Astrocyte (in vitro differentiated cells and primary cell): Measurements from ENCODE around the gene RASL10A. TPM values are rescaled to one million over a fixed set of nuclear protein-coding genes. Genes with fewer than 3 reads are reported as not detected.

ENCODE experiments used
- DNase-seq: peaks from one replicate; pipeline ENCODE4 v3.0.0-alpha.2; 2010; ENCODE audit warnings: low read depth
- FAIRE-seq: peaks from 2 replicates; lab custom pipeline; 2011; peaks lifted over from hg19 to GRCh38; lab: Jason Lieb, UNC
- H2AFZ ChIP-seq: 2 replicates; pipeline ENCODE4 v1.6.0; 2012; ENCODE audit warnings: low read depth, low read length, inconsistent platforms
- H3K27ac ChIP-seq: 2 replicates; pipeline ENCODE4 v1.5.1; 2011; ENCODE audit warnings: low read depth, low read length, inconsistent platforms
- H3K27me3 ChIP-seq: 2 replicates; pipeline ENCODE4 v1.6.0; 2011; ENCODE audit warnings: low read length, inconsistent platforms; ENCODE audit not compliant: insufficient read depth
- H3K36me3 ChIP-seq: 2 replicates; pipeline ENCODE4 v1.5.1; 2011; ENCODE audit warnings: low read length, inconsistent platforms; ENCODE audit not compliant: insufficient read depth
- H3K4me1 ChIP-seq: 2 replicates; pipeline ENCODE4 v1.5.1; 2011; ENCODE audit warnings: low read length, inconsistent platforms; ENCODE audit not compliant: insufficient read depth
- H3K4me2 ChIP-seq: 2 replicates; pipeline ENCODE4 v1.6.0; 2012; ENCODE audit warnings: low read length, inconsistent platforms
- H3K4me3 ChIP-seq: 2 replicates; pipeline ENCODE4 v1.5.1; 2011; ENCODE audit warnings: low read depth, mild to moderate bottlenecking, low read length, inconsistent platforms; ENCODE audit not compliant: insufficient read depth
- H3K79me2 ChIP-seq: 2 replicates; pipeline ENCODE4 v1.6.0; 2012; ENCODE audit warnings: mild to moderate bottlenecking, low read length, inconsistent platforms; ENCODE audit not compliant: insufficient read depth
- H3K9ac ChIP-seq: 2 replicates; pipeline ENCODE4 v1.6.0; 2012; ENCODE audit warnings: mild to moderate bottlenecking, low read length, inconsistent platforms
- H3K9me3 ChIP-seq: 2 replicates; pipeline ENCODE4 v1.5.1; 2012; ENCODE audit warnings: low read depth, mild to moderate bottlenecking, low read length, inconsistent platforms; ENCODE audit not compliant: insufficient read depth
- H4K20me1 ChIP-seq: 2 replicates; pipeline ENCODE4 v1.6.0; 2012; ENCODE audit warnings: low read length, inconsistent platforms; ENCODE audit not compliant: insufficient read depth
- H3K27ac Mint-ChIP-seq: one replicate; pipeline ENCODE4 v1.8.0; 2021; ENCODE audit warnings: mild to moderate bottlenecking, mixed read lengths; ENCODE audit not compliant: unreplicated experiment
- H3K27me3 Mint-ChIP-seq: one replicate; pipeline ENCODE4 v1.8.0; 2021; ENCODE audit warnings: low read depth, mixed read lengths; ENCODE audit not compliant: unreplicated experiment
- H3K36me3 Mint-ChIP-seq: one replicate; pipeline ENCODE4 v1.8.0; 2021; ENCODE audit warnings: low read depth, mixed read lengths; ENCODE audit not compliant: unreplicated experiment
- H3K4me1 Mint-ChIP-seq: one replicate; pipeline ENCODE4 v1.8.0; 2021; ENCODE audit warnings: low read depth, mixed read lengths; ENCODE audit not compliant: unreplicated experiment
- H3K4me3 Mint-ChIP-seq: one replicate; pipeline ENCODE4 v1.8.0; 2021; ENCODE audit warnings: mild to moderate bottlenecking, moderate library complexity, mixed read lengths; ENCODE audit not compliant: unreplicated experiment
- H3K9me3 Mint-ChIP-seq: one replicate; pipeline ENCODE4 v1.8.0; 2021; ENCODE audit warnings: mild to moderate bottlenecking, mixed read lengths; ENCODE audit not compliant: unreplicated experiment
- EZH2 ChIP-seq: IDR thresholded peaks from 2 replicates; pipeline ENCODE4 v1.6.1; 2012; ENCODE audit warnings: mild to moderate bottlenecking, low read length, inconsistent platforms; ENCODE audit not compliant: insufficient read depth
- total RNA-seq: library from RNA; stranded (reverse); gene quantifications from 2 replicates; pipeline ENCODE4 v1.2.1, GENCODE V29; 2021
- TF ChIP-seq, protein P1 (sequence below): IDR thresholded peaks from 2 replicates; pipeline ENCODE4 v1.5.1; 2011; ENCODE audit warnings: low read depth, mild to moderate bottlenecking, inconsistent platforms, low read length, moderate library complexity; ENCODE audit not compliant: insufficient read depth

RASL10A gene
- total RNA-seq, 1 donor from 2014 or later: 1.5 TPM

DNA sequence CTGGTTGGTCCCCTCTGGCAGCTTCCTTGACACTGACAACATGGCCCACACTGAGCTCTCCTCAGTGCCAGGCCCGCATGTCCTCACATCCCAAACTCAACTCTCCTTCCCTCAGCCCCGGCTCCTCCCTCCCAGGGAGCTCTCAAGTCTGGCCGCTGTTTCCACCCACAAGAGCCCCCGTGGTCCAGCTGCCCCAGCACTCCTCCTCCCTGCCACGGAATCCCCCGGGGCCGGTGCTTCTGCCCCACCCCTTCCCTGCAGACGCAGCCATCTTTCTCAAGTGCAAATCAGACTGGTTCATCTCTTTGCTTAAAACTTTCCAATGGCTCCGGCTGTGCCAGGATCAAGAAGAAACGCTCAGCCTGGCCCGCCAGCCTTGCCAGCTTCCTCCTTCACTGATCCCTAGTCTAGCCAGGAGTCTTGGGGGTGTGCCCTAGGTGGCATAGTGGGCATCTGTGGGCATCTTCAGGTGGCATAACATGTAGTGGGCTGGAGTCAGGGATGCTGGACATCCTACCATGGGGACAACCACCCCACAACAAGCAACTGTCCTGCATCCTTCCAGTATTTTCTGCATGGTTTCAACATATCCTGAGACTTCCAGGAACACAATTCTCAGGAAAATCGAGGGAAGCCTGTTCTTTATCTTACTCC is 22.3 kb upstream of the RASL10A start:
- peaks cover 35% of the 10 kb centered on the region for H3K36me3 Mint-ChIP-seq
- Histone ChIP-seq H3K9ac (no peak overlapping the region), H3K4me2 (no peak overlapping the region), H3K36me3 (peaks cover 23% of the 10 kb centered on the region), H2AFZ (no peak overlapping the region), H4K20me1 (peaks cover 33% of the 10 kb centered on the region), H3K79me2 (no peaks in the 10 kb centered on the region), H3K4me1 (peaks cover under 1% of the 10 kb centered on the region), H3K27me3 (no peaks in the 10 kb centered on the region), H3K9me3 (no peaks in the 10 kb centered on the region), H3K27ac (no peak overlapping the region), H3K4me3 (no peak overlapping the region)
- DNase-seq (no peak), FAIRE-seq (no peak)
- no peak overlapping the region for H3K4me3 Mint-ChIP-seq
- H3K27me3 Mint-ChIP-seq: no peaks in the 10 kb centered on the region
- peaks cover 3% of the 10 kb centered on the region for H3K4me1 Mint-ChIP-seq
- TF ChIP-seq EZH2: no peak
- TF ChIP-seq, protein P1, sequence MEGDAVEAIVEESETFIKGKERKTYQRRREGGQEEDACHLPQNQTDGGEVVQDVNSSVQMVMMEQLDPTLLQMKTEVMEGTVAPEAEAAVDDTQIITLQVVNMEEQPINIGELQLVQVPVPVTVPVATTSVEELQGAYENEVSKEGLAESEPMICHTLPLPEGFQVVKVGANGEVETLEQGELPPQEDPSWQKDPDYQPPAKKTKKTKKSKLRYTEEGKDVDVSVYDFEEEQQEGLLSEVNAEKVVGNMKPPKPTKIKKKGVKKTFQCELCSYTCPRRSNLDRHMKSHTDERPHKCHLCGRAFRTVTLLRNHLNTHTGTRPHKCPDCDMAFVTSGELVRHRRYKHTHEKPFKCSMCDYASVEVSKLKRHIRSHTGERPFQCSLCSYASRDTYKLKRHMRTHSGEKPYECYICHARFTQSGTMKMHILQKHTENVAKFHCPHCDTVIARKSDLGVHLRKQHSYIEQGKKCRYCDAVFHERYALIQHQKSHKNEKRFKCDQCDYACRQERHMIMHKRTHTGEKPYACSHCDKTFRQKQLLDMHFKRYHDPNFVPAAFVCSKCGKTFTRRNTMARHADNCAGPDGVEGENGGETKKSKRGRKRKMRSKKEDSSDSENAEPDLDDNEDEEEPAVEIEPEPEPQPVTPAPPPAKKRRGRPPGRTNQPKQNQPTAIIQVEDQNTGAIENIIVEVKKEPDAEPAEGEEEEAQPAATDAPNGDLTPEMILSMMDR: no peak
- no peaks in the 10 kb centered on the region for H3K9me3 Mint-ChIP-seq
- no peak overlapping the region for H3K27ac Mint-ChIP-seq

DNA sequence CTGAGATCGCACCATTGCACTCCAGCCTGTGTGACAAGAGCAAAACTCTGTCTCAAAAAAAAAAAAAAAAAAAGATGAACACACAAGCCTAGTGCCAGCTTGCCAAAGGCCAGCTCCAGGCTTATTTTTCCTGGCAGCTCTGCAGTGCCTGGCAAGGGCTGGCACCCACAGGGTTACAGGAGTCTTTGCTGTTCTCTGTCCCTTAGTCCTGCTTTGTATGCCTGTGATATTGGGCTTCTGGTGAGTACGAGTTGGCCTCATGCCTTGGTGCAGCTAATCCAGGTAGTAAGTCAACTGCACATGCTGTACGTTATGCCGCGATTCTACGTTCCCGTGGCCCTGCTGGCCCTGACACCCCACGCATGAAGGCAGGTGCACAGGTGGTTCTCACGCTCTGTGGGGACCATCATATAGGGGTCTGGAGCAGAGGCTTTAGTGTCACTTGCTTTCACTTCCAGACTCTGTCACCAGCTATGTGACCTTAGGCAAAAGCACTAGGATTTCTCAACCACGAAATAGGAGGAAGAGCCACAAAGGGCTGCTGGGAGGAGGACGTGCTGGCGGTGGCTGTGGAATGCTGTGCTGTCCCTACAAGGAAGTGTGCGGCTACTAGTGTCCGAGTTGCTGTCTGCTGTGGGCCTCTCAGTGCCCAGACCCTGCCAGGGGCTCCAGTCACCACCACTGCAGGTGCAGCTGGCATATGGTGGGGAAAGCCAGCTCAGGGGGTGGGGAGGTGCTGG is 21.4 kb upstream of the RASL10A start:
- H3K4me1 ChIP-seq: no peaks in the 10 kb centered on the region
- H3K27ac Mint-ChIP-seq: no peak overlapping the region
- H3K4me3 Mint-ChIP-seq: no peak overlapping the region
- peaks cover 3% of the 10 kb centered on the region for H3K4me1 Mint-ChIP-seq
- H2AFZ ChIP-seq: no peak overlapping the region
- TF ChIP-seq, protein P1: no peak
- no peak for TF ChIP-seq EZH2
- H3K27me3 Mint-ChIP-seq: no peaks in the 10 kb centered on the region
- peaks cover 21% of the 10 kb centered on the region for H3K36me3 ChIP-seq
- no peaks in the 10 kb centered on the region for H3K9me3 Mint-ChIP-seq
- FAIRE-seq (no peak), DNase-seq (no peak)
- no peaks in the 10 kb centered on the region for H3K27me3 ChIP-seq
- H3K36me3 Mint-ChIP-seq: peaks cover 30% of the 10 kb centered on the region
- no peaks in the 10 kb centered on the region for H3K9me3 ChIP-seq
- no peak overlapping the region for H3K4me3 ChIP-seq
- no peaks in the 10 kb centered on the region for H3K79me2 ChIP-seq
- peaks cover 26% of the 10 kb centered on the region for H4K20me1 ChIP-seq
- no peak overlapping the region for H3K27ac ChIP-seq
- no peak overlapping the region for H3K4me2 ChIP-seq
- no peak overlapping the region for H3K9ac ChIP-seq

DNA sequence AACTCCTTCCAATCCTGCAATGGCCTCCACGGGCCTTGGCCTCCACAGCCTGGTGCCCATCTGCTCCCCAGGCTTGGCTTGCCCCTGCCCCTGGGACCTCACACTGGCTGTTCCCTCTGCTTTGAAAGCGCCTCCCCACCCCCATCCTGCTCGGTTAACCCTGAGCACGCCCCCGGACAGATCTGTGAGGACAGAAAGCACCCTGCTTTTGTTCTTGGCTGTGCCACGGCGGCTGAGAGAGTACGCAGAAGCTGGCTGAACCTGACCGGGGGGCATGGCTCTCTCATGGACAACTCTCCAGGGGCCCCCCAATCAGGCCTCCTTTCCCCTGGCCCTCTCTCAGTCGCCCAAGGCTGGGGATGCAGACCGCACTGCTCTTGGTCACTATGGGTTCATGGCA is 20.2 kb upstream of the RASL10A start:
- H3K9ac ChIP-seq: no peak overlapping the region
- Mint-ChIP-seq H3K4me1 (peaks cover 6% of the 10 kb centered on the region), H3K27ac (no peak overlapping the region), H3K9me3 (no peaks in the 10 kb centered on the region), H3K36me3 (peaks cover 31% of the 10 kb centered on the region), H3K27me3 (no peaks in the 10 kb centered on the region), H3K4me3 (no peak overlapping the region)
- no peak overlapping the region for H2AFZ ChIP-seq
- H3K4me1 ChIP-seq: peaks cover 9% of the 10 kb centered on the region
- H3K36me3 ChIP-seq: peaks cover 13% of the 10 kb centered on the region
- H3K79me2 ChIP-seq: no peaks in the 10 kb centered on the region
- no peak for DNase-seq
- TF ChIP-seq, protein P1: no peak
- TF ChIP-seq EZH2: no peak
- H3K27me3 ChIP-seq: no peaks in the 10 kb centered on the region
- no peak for FAIRE-seq
- no peak overlapping the region for H3K4me2 ChIP-seq
- H4K20me1 ChIP-seq: peaks cover 26% of the 10 kb centered on the region
- H3K4me3 ChIP-seq: no peak overlapping the region
- H3K27ac ChIP-seq: no peak overlapping the region
- H3K9me3 ChIP-seq: no peaks in the 10 kb centered on the region
